SK-N-SH treated with all-trans-retinoic acid at 6 μM for 48 hours (cell line): Measurements from ENCODE around the gene SEMA5A.

Experiments
- BACH2 ChIP-seq: fragments of 250-450 bp; sonication (Bioruptor Pico); IDR thresholded peaks from 2 replicates; pipeline ENCODE4 v1.9.0; 2021; ENCODE audit warnings: mild to moderate bottlenecking, borderline replicate concordance
- TCF4 ChIP-seq: fragments of 250-450 bp; sonication (Bioruptor Pico); IDR thresholded peaks from 2 replicates; pipeline ENCODE4 v1.8.0; 2021; ENCODE audit warnings: mild to moderate bottlenecking, moderate library complexity, borderline replicate concordance
- TOX ChIP-seq: fragments of 250-450 bp; sonication (Bioruptor Pico); IDR thresholded peaks from 2 replicates; pipeline ENCODE4 v1.8.0; 2021; ENCODE audit warnings: mild to moderate bottlenecking, moderate library complexity, borderline replicate concordance
- ZC3H10 ChIP-seq: fragments of 250-450 bp; sonication (Bioruptor Pico); IDR thresholded peaks from 2 replicates; pipeline ENCODE4 v1.5.1; 2021; ENCODE audit warnings: mild to moderate bottlenecking, moderate library complexity
- TF ChIP-seq, protein P1 (sequence below): fragments of 250-450 bp; sonication (Bioruptor Pico); IDR thresholded peaks from 2 replicates; pipeline ENCODE4 v1.8.0; 2020; ENCODE audit warnings: mild to moderate bottlenecking, moderate library complexity, borderline replicate concordance

DNA sequence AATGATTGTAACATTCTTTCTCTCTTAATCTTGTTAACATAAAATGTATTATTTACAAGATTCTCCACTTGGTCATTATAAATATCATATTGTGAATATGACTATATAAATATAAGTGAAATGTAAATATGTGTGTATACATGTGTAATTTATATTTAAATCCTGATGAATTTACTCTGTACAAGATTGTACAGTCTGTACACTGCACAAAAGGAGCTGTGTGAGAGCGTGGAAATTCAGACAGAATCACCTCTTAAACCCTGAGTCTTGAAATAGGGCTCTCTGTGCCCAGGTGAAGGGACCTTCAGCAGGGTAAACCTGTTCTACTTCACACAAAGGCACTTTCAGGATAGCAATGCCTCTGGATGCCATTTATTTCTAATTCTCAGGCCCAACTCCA is 456.0 kb downstream of the SEMA5A start:
- TF ChIP-seq TCF4 (CRISPR knock-in tag), result no peak
- TF ChIP-seq ZC3H10 (CRISPR knock-in tag), result no peak
- no peak for TF ChIP-seq TOX (CRISPR knock-in tag)
- TF ChIP-seq, protein P1, sequence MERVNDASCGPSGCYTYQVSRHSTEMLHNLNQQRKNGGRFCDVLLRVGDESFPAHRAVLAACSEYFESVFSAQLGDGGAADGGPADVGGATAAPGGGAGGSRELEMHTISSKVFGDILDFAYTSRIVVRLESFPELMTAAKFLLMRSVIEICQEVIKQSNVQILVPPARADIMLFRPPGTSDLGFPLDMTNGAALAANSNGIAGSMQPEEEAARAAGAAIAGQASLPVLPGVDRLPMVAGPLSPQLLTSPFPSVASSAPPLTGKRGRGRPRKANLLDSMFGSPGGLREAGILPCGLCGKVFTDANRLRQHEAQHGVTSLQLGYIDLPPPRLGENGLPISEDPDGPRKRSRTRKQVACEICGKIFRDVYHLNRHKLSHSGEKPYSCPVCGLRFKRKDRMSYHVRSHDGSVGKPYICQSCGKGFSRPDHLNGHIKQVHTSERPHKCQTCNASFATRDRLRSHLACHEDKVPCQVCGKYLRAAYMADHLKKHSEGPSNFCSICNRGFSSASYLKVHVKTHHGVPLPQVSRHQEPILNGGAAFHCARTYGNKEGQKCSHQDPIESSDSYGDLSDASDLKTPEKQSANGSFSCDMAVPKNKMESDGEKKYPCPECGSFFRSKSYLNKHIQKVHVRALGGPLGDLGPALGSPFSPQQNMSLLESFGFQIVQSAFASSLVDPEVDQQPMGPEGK (CRISPR knock-in tag), result no peak
- no peak for TF ChIP-seq BACH2 (CRISPR knock-in tag)
